ENCODE results near the gene PTK6.
A peak's percentile ranks its signal among the peaks of the same experiment; 100 is the strongest.

DNA sequence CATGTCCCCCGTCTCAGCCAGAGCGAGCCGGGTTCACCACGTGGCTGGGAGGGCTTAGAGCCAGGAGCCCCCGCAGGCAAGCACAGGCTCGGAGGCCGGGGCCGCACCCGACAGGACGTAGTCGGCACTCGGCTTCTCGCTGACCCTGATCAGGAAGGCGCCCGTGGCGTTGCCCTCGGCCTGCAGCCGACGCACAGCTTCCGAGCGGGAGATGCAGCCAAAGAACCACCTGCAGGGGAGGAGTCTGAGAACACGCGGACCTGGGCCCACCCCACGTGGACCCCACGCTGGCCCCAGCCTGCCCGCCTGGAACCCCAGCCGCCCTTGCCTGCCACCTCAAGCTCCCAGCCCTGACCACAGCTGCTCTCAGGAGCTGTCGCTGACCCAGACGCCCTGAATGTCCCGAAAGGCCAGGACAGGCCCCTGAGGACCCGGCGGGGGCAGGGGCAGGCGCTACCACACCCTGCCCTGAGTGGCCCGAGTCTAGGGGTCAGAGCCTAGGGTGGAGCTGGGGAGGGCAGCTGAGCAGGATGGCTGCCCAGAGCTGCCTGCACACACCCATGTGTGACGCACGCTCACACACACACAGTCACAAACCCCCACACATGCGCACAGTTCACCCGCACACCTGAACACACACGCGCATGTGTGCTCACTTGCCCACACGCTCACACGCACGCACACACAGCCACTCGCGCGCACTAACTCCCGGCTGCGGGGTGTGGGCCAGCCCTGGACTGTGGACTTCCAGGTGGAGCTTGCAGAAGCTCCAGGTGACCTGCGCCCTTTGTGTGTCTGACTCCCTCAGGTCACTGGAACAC, 2.1 kb downstream of the PTK6 start:
- TF ChIP-seq, protein P1, sequence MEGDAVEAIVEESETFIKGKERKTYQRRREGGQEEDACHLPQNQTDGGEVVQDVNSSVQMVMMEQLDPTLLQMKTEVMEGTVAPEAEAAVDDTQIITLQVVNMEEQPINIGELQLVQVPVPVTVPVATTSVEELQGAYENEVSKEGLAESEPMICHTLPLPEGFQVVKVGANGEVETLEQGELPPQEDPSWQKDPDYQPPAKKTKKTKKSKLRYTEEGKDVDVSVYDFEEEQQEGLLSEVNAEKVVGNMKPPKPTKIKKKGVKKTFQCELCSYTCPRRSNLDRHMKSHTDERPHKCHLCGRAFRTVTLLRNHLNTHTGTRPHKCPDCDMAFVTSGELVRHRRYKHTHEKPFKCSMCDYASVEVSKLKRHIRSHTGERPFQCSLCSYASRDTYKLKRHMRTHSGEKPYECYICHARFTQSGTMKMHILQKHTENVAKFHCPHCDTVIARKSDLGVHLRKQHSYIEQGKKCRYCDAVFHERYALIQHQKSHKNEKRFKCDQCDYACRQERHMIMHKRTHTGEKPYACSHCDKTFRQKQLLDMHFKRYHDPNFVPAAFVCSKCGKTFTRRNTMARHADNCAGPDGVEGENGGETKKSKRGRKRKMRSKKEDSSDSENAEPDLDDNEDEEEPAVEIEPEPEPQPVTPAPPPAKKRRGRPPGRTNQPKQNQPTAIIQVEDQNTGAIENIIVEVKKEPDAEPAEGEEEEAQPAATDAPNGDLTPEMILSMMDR (IDR thresholded peaks at IDR 0.05) = no peak
- no peak for TF ChIP-seq EP300 (IDR thresholded peaks at IDR 0.05)
- TF ChIP-seq POLR2A (IDR thresholded peaks at IDR 0.05) = peak in 1 of 2 donors; percentile 62
- peak in 1 of 4 donors; percentile 39 for TF ChIP-seq POLR2AphosphoS5 (IDR thresholded peaks at IDR 0.05)

Data from sigmoid colon (tissue), 4 donors.